OCI-LY7 (cell line): Measurements from ENCODE around the gene CLTB. TPM values are rescaled to one million over a fixed set of nuclear protein-coding genes. Genes with fewer than 3 reads are reported as not detected.

Source experiments
- BruUV-seq: library from RNA; stranded (reverse); fragments of 400-500 nt; replicated peaks from 2 replicates; lab custom pipeline; 2021; lab: Mats Ljungman, UMichigan
- CTCF ChIA-PET: fragments of 300-600 bp; sonication (Branson Sonifier 250); formaldehyde crosslinking; loops from one replicate; lab custom pipeline; 2022; ENCODE audit warnings: antibody characterized with exemption; ENCODE audit not compliant: unreplicated experiment; lab: Charles Lee
- POLR2A ChIA-PET: fragments of 300-600 bp; sonication (Branson Sonifier 250); formaldehyde crosslinking; loops from one replicate; lab custom pipeline; 2022; ENCODE audit warnings: antibody characterized with exemption; lab: Charles Lee
- DNase-seq: peaks from one replicate; pipeline ENCODE4 v3.0.0-alpha.2; 2015; ENCODE audit warnings: low spot score
- H2AFZ ChIP-seq: fragments of 200-600 bp; sonication (generic), shearing (Covaris generic); 2 replicates; pipeline ENCODE4 v1.6.1; 2014; ENCODE audit warnings: mild to moderate bottlenecking, antibody characterized with exemption, low read length, moderate library complexity
- H3K27ac ChIP-seq: fragments of 200-600 bp; sonication (generic); 2 replicates; pipeline ENCODE4 v1.5.1; 2014; ENCODE audit warnings: mixed run types, low read depth, mild to moderate bottlenecking, moderate library complexity, low read length, inconsistent platforms; ENCODE audit not compliant: poor library complexity, severe bottlenecking
- H3K36me3 ChIP-seq: fragments of 200-600 bp; sonication (generic); 2 replicates; pipeline ENCODE4 v1.6.1; 2014; ENCODE audit warnings: mild to moderate bottlenecking, antibody characterized with exemption, low read length, moderate library complexity, mixed read lengths; ENCODE audit not compliant: insufficient read depth
- H3K4me1 ChIP-seq: fragments of 200-600 bp; sonication (generic); 2 replicates; pipeline ENCODE4 v1.5.1; 2014; ENCODE audit warnings: mild to moderate bottlenecking, low read length; ENCODE audit not compliant: insufficient read depth, poor library complexity, severe bottlenecking
- H3K4me2 ChIP-seq: fragments of 200-600 bp; sonication (generic); 2 replicates; pipeline ENCODE4 v1.6.1; 2014; ENCODE audit warnings: mild to moderate bottlenecking, low read length
- H3K4me3 ChIP-seq: fragments of 200-600 bp; sonication (generic); 2 replicates; pipeline ENCODE4 v1.5.1; 2014; ENCODE audit warnings: mild to moderate bottlenecking, low read depth, low read length; ENCODE audit not compliant: poor library complexity, severe bottlenecking
- H3K79me2 ChIP-seq: fragments of 200-600 bp; sonication (generic); 2 replicates; pipeline ENCODE4 v1.6.1; 2016; ENCODE audit warnings: low read depth, mild to moderate bottlenecking, low read length, moderate library complexity, mixed read lengths; ENCODE audit not compliant: insufficient read depth
- H3K9me2 ChIP-seq: fragments of 200-600 bp; sonication (generic); 2 replicates; pipeline ENCODE4 v1.6.1; 2016; ENCODE audit warnings: mild to moderate bottlenecking, low read length, mixed read lengths; ENCODE audit not compliant: insufficient read depth
- H3K9me3 ChIP-seq: fragments of 200-600 bp; sonication (generic); 2 replicates; pipeline ENCODE4 v1.6.1; 2014; ENCODE audit warnings: mild to moderate bottlenecking, mixed run types, low read length, mixed read lengths
- H4K20me1 ChIP-seq: fragments of 200-600 bp; sonication (generic); 2 replicates; pipeline ENCODE4 v1.6.1; 2014; ENCODE audit warnings: mild to moderate bottlenecking, antibody characterized with exemption, low read length, moderate library complexity, mixed read lengths; ENCODE audit not compliant: insufficient read depth
- EZH2phosphoT487 ChIP-seq: fragments of 200-600 bp; sonication (generic); IDR thresholded peaks from 2 replicates; pipeline ENCODE4 v1.6.1; 2018; ENCODE audit warnings: low read depth, borderline replicate concordance, mild to moderate bottlenecking, mixed run types, antibody characterized with exemption, low read length, moderate library complexity, mixed read lengths
- intact Hi-C: fragments of 100-400 bp; cut with micrococcal nuclease; formaldehyde crosslinking; loops from one replicate; pipeline ENCODE4 v1.10.0; 2022; ENCODE audit not compliant: unreplicated experiment
- total RNA-seq, 2 experiments: library from RNA; depleted of rRNA in 1 of 2; stranded (reverse); fragments of >200 nt in 1 of 2; shearing (Covaris generic) in 1 of 2; gene quantifications; 2 replicates each; pipeline ENCODE4 v1.2.3, GENCODE V29; 2014 to 2022
- TF ChIP-seq, protein P1 (sequence below): fragments of 200-600 bp; sonication (generic); conservative IDR thresholded peaks from 2 replicates; pipeline ENCODE4 v1.5.1; 2014; ENCODE audit warnings: mild to moderate bottlenecking, antibody characterized with exemption, low read length, moderate library complexity, mixed read lengths

The CLTB gene
- total RNA-seq, 2 experiments from 2014 or later, result 53.0 to 53.4 TPM

GRCh38 chr5:176389135-176390123 is 26.9 kb downstream of the CLTB start:
- H3K9me2 ChIP-seq, result no peaks in the 10 kb centered on the region
- DNase-seq, result no peak
- H4K20me1 ChIP-seq, result peaks cover 23% of the 10 kb centered on the region
- intact Hi-C loops, result loop anchor here (2.0 to 10.0 kb wide), 2 partner anchors 59 to 155 kb away; partner anchors contain the start of genes FAF2 and SIMC1
- H3K4me2 ChIP-seq, result peak overlapping the region; percentile 72
- CTCF ChIA-PET, result interaction anchor here (0.6 to 1.0 kb wide), 2 partner anchors 27 to 154 kb away, joined by 3 read pairs; no protein-coding TSS in a partner anchor
- peaks cover 72% of the 10 kb centered on the region for H3K36me3 ChIP-seq
- POLR2A ChIA-PET, result interaction anchor here (0.6 to 1.9 kb wide), 6 partner anchors 9 to 1066 kb away, joined by 3 to 8 read pairs (median 4); no protein-coding TSS in a partner anchor
- H3K27ac ChIP-seq, result peak overlapping the region; percentile 86
- H2AFZ ChIP-seq, result peak overlapping the region; percentile 43; the same call in 1 of the 2 replicates
- peak overlapping the region; percentile 85 for H3K4me3 ChIP-seq
- BruUV-seq, result TSS peak; percentile 99
- no peaks in the 10 kb centered on the region for H3K9me3 ChIP-seq
- TF ChIP-seq, protein P1, sequence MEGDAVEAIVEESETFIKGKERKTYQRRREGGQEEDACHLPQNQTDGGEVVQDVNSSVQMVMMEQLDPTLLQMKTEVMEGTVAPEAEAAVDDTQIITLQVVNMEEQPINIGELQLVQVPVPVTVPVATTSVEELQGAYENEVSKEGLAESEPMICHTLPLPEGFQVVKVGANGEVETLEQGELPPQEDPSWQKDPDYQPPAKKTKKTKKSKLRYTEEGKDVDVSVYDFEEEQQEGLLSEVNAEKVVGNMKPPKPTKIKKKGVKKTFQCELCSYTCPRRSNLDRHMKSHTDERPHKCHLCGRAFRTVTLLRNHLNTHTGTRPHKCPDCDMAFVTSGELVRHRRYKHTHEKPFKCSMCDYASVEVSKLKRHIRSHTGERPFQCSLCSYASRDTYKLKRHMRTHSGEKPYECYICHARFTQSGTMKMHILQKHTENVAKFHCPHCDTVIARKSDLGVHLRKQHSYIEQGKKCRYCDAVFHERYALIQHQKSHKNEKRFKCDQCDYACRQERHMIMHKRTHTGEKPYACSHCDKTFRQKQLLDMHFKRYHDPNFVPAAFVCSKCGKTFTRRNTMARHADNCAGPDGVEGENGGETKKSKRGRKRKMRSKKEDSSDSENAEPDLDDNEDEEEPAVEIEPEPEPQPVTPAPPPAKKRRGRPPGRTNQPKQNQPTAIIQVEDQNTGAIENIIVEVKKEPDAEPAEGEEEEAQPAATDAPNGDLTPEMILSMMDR, result no peak
- TF ChIP-seq EZH2phosphoT487, result no peak
- peaks cover 55% of the 10 kb centered on the region for H3K79me2 ChIP-seq
- peaks cover 26% of the 10 kb centered on the region for H3K4me1 ChIP-seq

DNA sequence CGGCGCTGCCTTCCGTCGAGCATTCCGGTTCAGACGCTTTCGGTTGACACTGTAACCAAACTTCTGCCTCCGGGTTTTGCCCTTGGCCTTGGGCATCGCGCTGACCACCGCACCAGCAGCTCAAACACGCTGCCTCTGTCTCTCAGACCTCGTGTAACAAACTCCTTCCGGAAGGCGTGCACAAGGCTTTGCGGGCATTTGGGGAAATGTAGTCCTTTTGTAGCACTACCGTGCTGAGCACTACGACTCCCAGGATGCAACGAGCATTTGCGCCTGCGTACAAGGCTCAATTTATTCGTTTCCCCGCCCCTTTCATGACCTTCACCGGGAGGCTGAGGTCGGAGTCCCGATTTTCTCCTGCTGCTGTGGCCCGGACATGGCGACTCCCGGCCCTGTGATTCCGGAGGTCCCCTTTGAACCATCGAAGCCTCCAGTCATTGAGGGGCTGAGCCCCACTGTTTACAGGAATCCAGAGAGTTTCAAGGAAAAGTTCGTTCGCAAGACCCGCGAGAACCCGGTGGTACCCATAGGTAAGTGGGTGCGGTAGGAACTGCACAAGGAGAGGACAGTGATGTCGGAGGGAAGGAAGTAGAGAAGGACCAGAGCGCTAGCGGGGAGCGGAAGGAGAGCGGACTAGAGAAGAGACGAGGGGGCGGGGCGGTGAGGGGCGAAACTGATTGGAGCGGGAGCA is 27.8 kb downstream of the CLTB start, which contains the start of the genes HIGD2A and NOP16:
Gene HIGD2A, plus strand, starts transcription at position 308 of the 691 bp plus-strand sequence. Its CDS starts 69 bp downstream, at position 377.
Gene NOP16, minus strand, starts transcription at position 155 of the 691 bp plus-strand sequence. Its CDS starts 59 bp downstream, at position 96.
- ChIA-PET POLR2A (interaction anchor here (0.6 to 1.9 kb wide), 6 partner anchors 26 to 1067 kb away, joined by 3 to 8 read pairs (median 3); no protein-coding TSS in a partner anchor), CTCF (interaction anchor here (1.0 kb wide), 1 partner anchor 28 kb away, joined by 3 read pairs; no protein-coding TSS in a partner anchor)
- Histone ChIP-seq H3K4me1 (peaks cover 26% of the 10 kb centered on the region), H3K27ac (peak within 1 kb of the TSS; percentile 86), H2AFZ (peak within 1 kb of the TSS; percentile 89), H3K9me2 (no peaks in the 10 kb centered on the region), H4K20me1 (peaks cover 23% of the 10 kb centered on the region), H3K79me2 (peaks cover 55% of the 10 kb centered on the region), H3K4me3 (peak within 1 kb of the TSS; percentile 85), H3K4me2 (peak within 1 kb of the TSS; percentile 98), H3K9me3 (no peaks in the 10 kb centered on the region), H3K36me3 (peaks cover 74% of the 10 kb centered on the region)
- peak; percentile 99 for DNase-seq
- intact Hi-C loops, result loop anchor here (2.0 to 10.0 kb wide), 2 partner anchors 60 to 154 kb away; partner anchors contain the start of genes FAF2 and SIMC1
- no TSS peak for BruUV-seq
- TF ChIP-seq, protein P1, result no peak
